Amygdala (tissue), 56 donors: ENCODE data around the gene PKIB.

Experiments used
- DNase-seq, 56 donors: peaks; one replicate each; lab custom pipeline; 2025; lab: John Stamatoyannopoulos, UW

Gene PKIB

GRCh38 chr6:122702841-122703240, 92.6 kb downstream of the PKIB start:
- DNase-seq = no peak

- DNase-seq = no peak
These were observed 93.9 kb downstream of the PKIB start for GRCh38 chr6:122704066-122704465.

GRCh38 chr6:122709922-122710512, 99.8 kb downstream of the PKIB start:
- DNase-seq = no peak

- DNase-seq = no peak
These were observed 100.9 kb downstream of the PKIB start for GRCh38 chr6:122710908-122711635.

- no peak for DNase-seq
These were observed 101.9 kb downstream of the PKIB start for GRCh38 chr6:122712093-122712447.

GRCh38 chr6:122712448-122713137, 102.4 kb downstream of the PKIB start:
- no peak for DNase-seq

GRCh38 chr6:122713138-122713537, 102.9 kb downstream of the PKIB start:
- DNase-seq = no peak

GRCh38 chr6:122714059-122714458, 103.9 kb downstream of the PKIB start:
- DNase-seq = no peak

GRCh38 chr6:122715725-122716124, 105.5 kb downstream of the PKIB start:
- DNase-seq = no peak

GRCh38 chr6:122717350-122717749, 107.1 kb downstream of the PKIB start:
- DNase-seq = peak in 1 of 56 donors; percentile 12

- DNase-seq = no peak
These were observed 108.4 kb downstream of the PKIB start for GRCh38 chr6:122718616-122719015.

- no peak for DNase-seq
These were observed 109.0 kb downstream of the PKIB start for GRCh38 chr6:122719176-122719575.

GRCh38 chr6:122722746-122723145, 112.5 kb downstream of the PKIB start:
- DNase-seq = no peak

GRCh38 chr6:122726649-122727048, 116.4 kb downstream of the PKIB start:
- DNase-seq = no peak

GRCh38 chr6:122727244-122727643, 117.0 kb downstream of the PKIB start:
- no peak for DNase-seq

GRCh38 chr6:122730334-122730733, 120.1 kb downstream of the PKIB start:
- no peak for DNase-seq

GRCh38 chr6:122730775-122731386, 120.7 kb downstream of the PKIB start:
- DNase-seq = peak in 4 of 56 donors; percentile 11 to 31 (median 24)

GRCh38 chr6:122733259-122733658, 123.1 kb downstream of the PKIB start:
- no peak for DNase-seq

GRCh38 chr6:122734529-122735395, 124.6 kb downstream of the PKIB start:
- no peak for DNase-seq

GRCh38 chr6:122735582-122735981, 125.4 kb downstream of the PKIB start:
- peak in 1 of 56 donors; percentile 5 for DNase-seq
